Testis (tissue), 5 donors: Measurements from ENCODE around the gene RNASEL. TPM values are rescaled to one million over a fixed set of nuclear protein-coding genes. Genes with fewer than 3 reads are reported as not detected.

Source experiments
- DNase-seq: peaks from one replicate; pipeline ENCODE4 v3.0.0-alpha.2; 2019
- H3K27ac ChIP-seq, 2 donors: fragments of 200-600 bp; sonication (generic); one replicate each; pipeline ENCODE4 v1.5.1; 2019
- H3K27me3 ChIP-seq: fragments of 200-600 bp; sonication (generic); one replicate; pipeline ENCODE4 v1.5.1; 2019
- H3K36me3 ChIP-seq: fragments of 200-600 bp; sonication (generic); one replicate; pipeline ENCODE4 v1.5.1; 2017; ENCODE audit warnings: low read depth; ENCODE audit errors: missing control alignments
- H3K4me1 ChIP-seq: fragments of 200-600 bp; sonication (generic); one replicate; pipeline ENCODE4 v1.5.1; 2019
- H3K4me3 ChIP-seq, 2 donors: fragments of 200-600 bp; sonication (generic); one replicate each; pipeline ENCODE4 v1.5.1; 2017 to 2019
- H3K9me3 ChIP-seq: fragments of 200-600 bp; sonication (generic); one replicate; pipeline ENCODE4 v1.5.1; 2017
- POLR2A ChIP-seq: fragments of 450-650 bp; IDR thresholded peaks from one replicate; pipeline ENCODE4 v1.6.1; 2017; ENCODE audit warnings: antibody characterized with exemption, mild to moderate bottlenecking, moderate library complexity
- WGBS, 2 donors: methylation state at CpG; one replicate each; pipeline ENCODE4 v1.1.5; 2018; 5-methylcytosine and 5-hydroxymethylcytosine counted together
- intact Hi-C: fragments of 100-400 bp; cut with DNase I; formaldehyde crosslinking; loops from one replicate; pipeline ENCODE4 v1.15.1; 2023; ENCODE audit warnings: low total_unique reads
- long read RNA-seq, 2 donors: transcript quantifications; one replicate each; lab custom pipeline, GENCODE V29; 2026
- polyA plus RNA-seq: library from polyadenylated mRNA; stranded (reverse); fragments of 350-450 nt; fragmentation: Illumina TruSeq; extraction: RNeasy Lipid Tissue Mini Kit (QIAGEN cat#74804); gene quantifications from one replicate; pipeline ENCODE4 v1.2.3, GENCODE V29; 2014; ENCODE audit warnings: low read depth, low replicate concordance; ENCODE audit not compliant: insufficient read depth
- total RNA-seq, 2 donors: library from RNA; depleted of rRNA; stranded (reverse); fragments of >200 nt; gene quantifications; one replicate each; pipeline ENCODE4 v1.2.3, GENCODE V29; 2016
- TF ChIP-seq, protein P1 (sequence below), 3 experiments: fragments of 450-650 bp in 2 of 3; fragments of 200-600 bp in 1 of 3; sonication (generic) in 1 of 3; IDR thresholded peaks; one replicate each; pipeline ENCODE4 v1.5.1; 2016 to 2019; ENCODE audit warnings: antibody characterized with exemption in 3 of 3, mild to moderate bottlenecking in 2 of 3, moderate library complexity in 1 of 3

The RNASEL gene, protein sequence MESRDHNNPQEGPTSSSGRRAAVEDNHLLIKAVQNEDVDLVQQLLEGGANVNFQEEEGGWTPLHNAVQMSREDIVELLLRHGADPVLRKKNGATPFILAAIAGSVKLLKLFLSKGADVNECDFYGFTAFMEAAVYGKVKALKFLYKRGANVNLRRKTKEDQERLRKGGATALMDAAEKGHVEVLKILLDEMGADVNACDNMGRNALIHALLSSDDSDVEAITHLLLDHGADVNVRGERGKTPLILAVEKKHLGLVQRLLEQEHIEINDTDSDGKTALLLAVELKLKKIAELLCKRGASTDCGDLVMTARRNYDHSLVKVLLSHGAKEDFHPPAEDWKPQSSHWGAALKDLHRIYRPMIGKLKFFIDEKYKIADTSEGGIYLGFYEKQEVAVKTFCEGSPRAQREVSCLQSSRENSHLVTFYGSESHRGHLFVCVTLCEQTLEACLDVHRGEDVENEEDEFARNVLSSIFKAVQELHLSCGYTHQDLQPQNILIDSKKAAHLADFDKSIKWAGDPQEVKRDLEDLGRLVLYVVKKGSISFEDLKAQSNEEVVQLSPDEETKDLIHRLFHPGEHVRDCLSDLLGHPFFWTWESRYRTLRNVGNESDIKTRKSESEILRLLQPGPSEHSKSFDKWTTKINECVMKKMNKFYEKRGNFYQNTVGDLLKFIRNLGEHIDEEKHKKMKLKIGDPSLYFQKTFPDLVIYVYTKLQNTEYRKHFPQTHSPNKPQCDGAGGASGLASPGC
- total RNA-seq (1 to 10 TPM; 5.4 to 7.5 TPM), polyA plus RNA-seq (4.7 TPM)
- long read RNA-seq, donor 1, result 0 reads
- long read RNA-seq, donor 2, result 0 reads

DNA sequence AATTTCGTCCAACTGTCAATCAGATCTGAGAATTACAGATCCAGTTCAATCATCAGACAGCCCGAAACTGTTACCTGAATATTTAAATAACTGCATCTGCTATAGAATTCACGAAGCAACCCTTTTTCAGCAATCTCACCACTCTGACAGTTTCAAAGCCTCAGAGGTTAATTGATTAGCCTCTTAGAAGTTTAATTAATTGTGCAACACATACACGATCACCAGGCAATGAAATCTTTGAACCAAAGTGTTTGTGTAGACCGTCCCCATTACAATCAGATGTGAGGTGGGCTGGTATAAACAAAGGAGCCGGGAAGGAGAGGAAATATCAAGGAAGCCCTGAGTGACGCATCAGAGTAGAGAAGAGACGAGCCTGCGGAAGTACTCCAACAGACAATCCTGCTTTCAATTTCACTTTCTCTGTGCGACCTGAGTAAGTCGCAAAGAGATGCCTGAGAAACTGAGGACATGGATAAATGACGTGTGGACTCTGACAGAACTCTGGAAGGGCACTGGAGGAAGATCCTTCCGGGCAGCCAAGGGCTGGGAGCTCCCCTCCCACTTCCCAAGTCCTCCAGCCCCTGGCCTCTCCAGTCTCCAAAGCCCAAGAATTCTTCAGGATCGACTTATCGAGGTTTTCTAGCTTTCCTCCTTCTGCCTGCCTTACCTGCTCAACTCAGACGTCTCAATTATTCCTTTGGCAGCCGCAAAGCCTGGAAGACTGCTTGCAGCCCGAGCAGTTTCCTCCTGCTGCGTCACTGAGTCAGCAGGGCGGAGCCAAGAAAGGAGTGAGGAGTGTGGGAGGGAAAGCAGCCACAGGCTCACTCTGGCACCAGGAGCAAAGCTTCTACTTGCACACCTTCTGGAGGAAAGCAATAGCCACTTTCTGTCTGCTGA, at the start of gene RNASEL:
Gene RNASEL, minus strand, starts transcription at position 757 of the 897 bp plus-strand sequence. CDS start 2,450 bp downstream, outside the sequence.
- TF ChIP-seq POLR2A, result no peak
- 4 to 5% methylated on average over 20 of the region's 20 CpGs for WGBS, 2 donors

DNA sequence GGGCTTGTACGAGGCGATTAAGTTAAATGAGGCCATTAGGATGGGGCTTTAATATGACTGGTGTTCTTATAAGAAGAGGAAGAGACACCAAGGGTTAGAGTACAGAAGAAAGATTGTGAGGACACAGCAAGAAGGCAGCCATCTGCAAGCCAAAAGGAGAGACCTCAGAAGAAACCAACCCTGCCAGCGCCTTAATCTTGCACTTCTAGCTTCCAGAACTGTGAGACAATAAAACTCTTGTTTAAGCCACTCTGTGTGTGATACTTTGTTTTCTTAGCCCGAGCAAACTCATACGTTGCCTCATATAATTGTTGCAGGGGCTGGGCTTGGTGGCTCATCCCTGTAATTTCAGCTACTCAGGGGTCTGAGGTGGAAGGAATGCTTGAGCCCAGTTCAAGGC, 48.7 kb upstream of the RNASEL start:
- DNase-seq, result peak; percentile 69
- Histone ChIP-seq H3K36me3 (no peaks in the 10 kb centered on the region), H3K4me3 (no peak overlapping the region), H3K27me3 (no peaks in the 10 kb centered on the region), H3K27ac (no peak overlapping the region), H3K9me3 (no peaks in the 10 kb centered on the region), H3K4me1 (no peaks in the 10 kb centered on the region)
- 74 to 77% methylated on average over 5 of the region's 5 CpGs for WGBS, 2 donors
- intact Hi-C loops, result no loop called here
- no peak for TF ChIP-seq POLR2A
- TF ChIP-seq, protein P1, sequence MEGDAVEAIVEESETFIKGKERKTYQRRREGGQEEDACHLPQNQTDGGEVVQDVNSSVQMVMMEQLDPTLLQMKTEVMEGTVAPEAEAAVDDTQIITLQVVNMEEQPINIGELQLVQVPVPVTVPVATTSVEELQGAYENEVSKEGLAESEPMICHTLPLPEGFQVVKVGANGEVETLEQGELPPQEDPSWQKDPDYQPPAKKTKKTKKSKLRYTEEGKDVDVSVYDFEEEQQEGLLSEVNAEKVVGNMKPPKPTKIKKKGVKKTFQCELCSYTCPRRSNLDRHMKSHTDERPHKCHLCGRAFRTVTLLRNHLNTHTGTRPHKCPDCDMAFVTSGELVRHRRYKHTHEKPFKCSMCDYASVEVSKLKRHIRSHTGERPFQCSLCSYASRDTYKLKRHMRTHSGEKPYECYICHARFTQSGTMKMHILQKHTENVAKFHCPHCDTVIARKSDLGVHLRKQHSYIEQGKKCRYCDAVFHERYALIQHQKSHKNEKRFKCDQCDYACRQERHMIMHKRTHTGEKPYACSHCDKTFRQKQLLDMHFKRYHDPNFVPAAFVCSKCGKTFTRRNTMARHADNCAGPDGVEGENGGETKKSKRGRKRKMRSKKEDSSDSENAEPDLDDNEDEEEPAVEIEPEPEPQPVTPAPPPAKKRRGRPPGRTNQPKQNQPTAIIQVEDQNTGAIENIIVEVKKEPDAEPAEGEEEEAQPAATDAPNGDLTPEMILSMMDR (IDR thresholded peaks at IDR 0.05), result no peak

More for the DNA sequence above, at the start of gene RNASEL:
- Histone ChIP-seq H3K36me3 (no peaks in the 10 kb centered on the region), H3K4me1 (peaks cover 8% of the 10 kb centered on the region), H3K27ac (peak within 1 kb of the TSS; percentile 88 to 91), H3K27me3 (no peaks in the 10 kb centered on the region), H3K9me3 (no peaks in the 10 kb centered on the region), H3K4me3 (peak within 1 kb of the TSS; percentile 64 to 84)
- intact Hi-C loops, result no loop called here
- DNase-seq, result peak; percentile 85

DNA sequence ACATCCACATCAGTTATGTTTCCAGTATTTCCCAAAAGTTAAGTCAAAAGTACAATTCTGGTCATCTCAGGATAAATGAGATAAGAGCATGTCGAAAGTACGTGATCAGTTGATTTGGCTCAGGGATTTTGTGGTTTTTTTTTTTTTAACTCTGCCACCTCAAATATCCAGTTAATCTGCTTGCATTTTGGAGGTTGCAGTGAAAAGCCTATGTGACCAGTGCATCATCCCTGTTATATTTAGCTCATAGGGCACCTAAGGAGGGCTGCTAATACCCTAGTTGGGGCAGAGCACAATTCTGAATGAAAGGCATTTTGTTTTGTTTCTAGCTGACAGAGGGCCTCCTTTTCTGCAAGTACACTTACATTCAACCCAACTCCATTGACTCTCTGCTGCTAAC, 46.8 kb upstream of the RNASEL start:
- Histone ChIP-seq H3K4me3 (no peak overlapping the region), H3K9me3 (no peaks in the 10 kb centered on the region), H3K27ac (no peak overlapping the region), H3K27me3 (no peaks in the 10 kb centered on the region), H3K4me1 (no peaks in the 10 kb centered on the region), H3K36me3 (no peaks in the 10 kb centered on the region)
- TF ChIP-seq, protein P1 (IDR thresholded peaks at IDR 0.05), result no peak
- no peak for TF ChIP-seq POLR2A
- intact Hi-C loops, result no loop called here
- no peak for DNase-seq
- WGBS, 2 donors, result 81 to 84% methylated on average over 2 of the region's 2 CpGs

DNA sequence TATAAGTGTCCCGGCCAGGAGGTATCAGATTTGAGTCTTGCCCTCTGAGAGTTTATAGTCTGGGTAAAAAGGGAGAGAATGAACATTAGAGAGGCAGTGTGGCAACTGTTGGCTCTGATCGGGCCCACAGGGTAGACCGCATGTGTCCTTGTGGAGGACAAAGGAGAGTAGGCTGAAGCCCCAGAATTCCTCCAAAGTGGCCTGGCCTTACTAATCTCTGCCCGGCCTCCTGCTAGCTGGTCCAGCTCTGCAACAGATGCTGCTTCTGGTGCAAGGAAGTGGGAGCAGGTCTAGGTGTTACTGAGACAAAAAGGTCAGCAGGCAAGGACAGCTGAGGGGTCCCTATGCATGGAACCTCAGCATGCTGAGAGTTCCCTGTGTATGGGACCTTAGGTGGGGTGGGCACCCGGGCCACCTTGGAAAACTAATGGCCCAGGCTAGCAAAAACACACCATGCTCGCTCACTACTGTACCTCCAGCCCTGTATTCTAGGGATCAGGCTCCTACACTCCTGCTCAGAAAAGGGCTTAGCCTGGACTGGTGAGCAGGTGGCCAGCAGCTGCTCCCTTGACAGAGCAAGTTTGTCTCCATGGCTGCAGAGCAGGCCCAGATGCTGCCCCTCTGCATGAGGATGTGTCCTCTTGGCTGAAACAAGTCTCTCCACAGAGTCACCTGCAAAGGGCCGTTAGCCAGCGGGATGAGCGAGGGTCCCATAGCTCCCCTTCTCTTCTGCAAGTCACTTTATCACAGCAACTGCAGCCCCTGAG, 45.4 kb upstream of the RNASEL start:
- Histone ChIP-seq H3K4me3 (no peak overlapping the region), H3K36me3 (no peaks in the 10 kb centered on the region), H3K27ac (no peak overlapping the region), H3K27me3 (no peaks in the 10 kb centered on the region), H3K4me1 (no peaks in the 10 kb centered on the region), H3K9me3 (no peaks in the 10 kb centered on the region)
- TF ChIP-seq POLR2A, result no peak
- TF ChIP-seq, protein P1 (IDR thresholded peaks at IDR 0.05), result no peak
- WGBS, 2 donors, result 93 to 96% methylated on average over 8 to 9 of the region's 9 CpGs
- DNase-seq, result no peak
- intact Hi-C loops, result no loop called here
